HG02798 (cell line): Measurements from ENCODE around the gene HNMT.
"Not testable (repeated sequence)": the region's sequence is repeated elsewhere in the genome, so short reads cannot be mapped to it uniquely, and the experiment has no call there.

Experiments
- ATAC-seq: cut with Tn5 transposase; IDR thresholded peaks from one replicate; pipeline ENCODE4 v1.9.1; 2021; ENCODE audit warnings: mild to moderate bottlenecking; ENCODE audit not compliant: unreplicated experiment, poor library complexity

The HNMT gene

GRCh38 chr2:137971259-137971658 is 7.0 kb downstream of the HNMT start:
- not testable (repeated sequence) for ATAC-seq

GRCh38 chr2:137973280-137973679 is 9.0 kb downstream of the HNMT start:
- no peak for ATAC-seq

- no peak for ATAC-seq
Observed at GRCh38 chr2:137975280-137976271, 11.3 kb downstream of the HNMT start.

GRCh38 chr2:137976274-137976673 is 12.0 kb downstream of the HNMT start:
- ATAC-seq = no peak

- ATAC-seq = no peak
Observed at GRCh38 chr2:137977790-137978189, 13.5 kb downstream of the HNMT start.

GRCh38 chr2:137980459-137980858 is 16.2 kb downstream of the HNMT start:
- no peak for ATAC-seq

- no peak for ATAC-seq
Observed at GRCh38 chr2:137981112-137981656, 16.9 kb downstream of the HNMT start.

GRCh38 chr2:137983581-137983980 is 19.3 kb downstream of the HNMT start:
- no peak for ATAC-seq

GRCh38 chr2:137986268-137986667 is 22.0 kb downstream of the HNMT start:
- no peak for ATAC-seq

- no peak for ATAC-seq
Observed at GRCh38 chr2:137987011-137987410, 22.7 kb downstream of the HNMT start.

GRCh38 chr2:137991078-137991477 is 26.8 kb downstream of the HNMT start:
- ATAC-seq = no peak

GRCh38 chr2:137992039-137992646 is 27.9 kb downstream of the HNMT start:
- no peak for ATAC-seq

GRCh38 chr2:137993715-137994476 is 29.6 kb downstream of the HNMT start:
- not testable (repeated sequence) for ATAC-seq

- not testable (repeated sequence) for ATAC-seq
Observed at GRCh38 chr2:137995368-137995767, 31.1 kb downstream of the HNMT start.

GRCh38 chr2:137996158-137996557 is 31.9 kb downstream of the HNMT start:
- not testable (repeated sequence) for ATAC-seq

GRCh38 chr2:137997733-137998132 is 33.5 kb downstream of the HNMT start:
- ATAC-seq = no peak

GRCh38 chr2:137998503-137998902 is 34.2 kb downstream of the HNMT start:
- ATAC-seq = no peak

- no peak for ATAC-seq
Observed at GRCh38 chr2:137999273-137999672, 35.0 kb downstream of the HNMT start.

GRCh38 chr2:138000009-138000408 is 35.7 kb downstream of the HNMT start:
- ATAC-seq = no peak

- no peak for ATAC-seq
Observed at GRCh38 chr2:138000796-138001195, 36.5 kb downstream of the HNMT start.
